Activated naive CD8-positive, alpha-beta T cell treated with anti-CD3 and anti-CD28 coated beads, Interleukin-2, amount 50 U/mL, for 24 hours (primary cell): ENCODE measurements around the gene BBS9.
A peak's percentile ranks its signal among the peaks of the same experiment; 100 is the strongest.

ENCODE experiments used
- ATAC-seq: fragments of 150-1000 bp; cut with Tn5 transposase; one replicate; pipeline ENCODE4 v1.10.0; 2021
- DNase-seq: peaks from one replicate; pipeline ENCODE4 v3.0.0; 2021
- H3K27ac Mint-ChIP-seq: one replicate; pipeline ENCODE4 v1.8.0; 2021; ENCODE audit warnings: mild to moderate bottlenecking, mixed read lengths
- H3K27me3 Mint-ChIP-seq: one replicate; pipeline ENCODE4 v1.8.0; 2021; ENCODE audit warnings: mixed read lengths
- H3K36me3 Mint-ChIP-seq: one replicate; pipeline ENCODE4 v1.8.0; 2021; ENCODE audit warnings: low read depth, mixed read lengths
- H3K4me1 Mint-ChIP-seq: one replicate; pipeline ENCODE4 v1.8.0; 2021; ENCODE audit warnings: mixed read lengths
- H3K4me3 Mint-ChIP-seq: one replicate; pipeline ENCODE4 v1.8.0; 2021; ENCODE audit warnings: mild to moderate bottlenecking, moderate library complexity, mixed read lengths
- H3K9me3 Mint-ChIP-seq: one replicate; pipeline ENCODE4 v1.8.0; 2021; ENCODE audit warnings: mixed read lengths

The BBS9 gene

GRCh38 chr7:33421429-33421828, 292.1 kb downstream of the BBS9 start:
- ATAC-seq (no peak), DNase-seq (no peak)
- Mint-ChIP-seq H3K9me3 (no peaks in the 10 kb centered on the region), H3K27me3 (no peaks in the 10 kb centered on the region), H3K36me3 (no peaks in the 10 kb centered on the region), H3K27ac (no peak overlapping the region), H3K4me3 (no peak overlapping the region), H3K4me1 (no peaks in the 10 kb centered on the region)

- no peak for ATAC-seq
- H3K27ac Mint-ChIP-seq = no peak overlapping the region
- no peaks in the 10 kb centered on the region for H3K9me3 Mint-ChIP-seq
- no peaks in the 10 kb centered on the region for H3K36me3 Mint-ChIP-seq
- no peak for DNase-seq
- H3K4me3 Mint-ChIP-seq = no peak overlapping the region
- no peaks in the 10 kb centered on the region for H3K4me1 Mint-ChIP-seq
- no peaks in the 10 kb centered on the region for H3K27me3 Mint-ChIP-seq
Measured at GRCh38 chr7:33422141-33422540, 292.8 kb downstream of the BBS9 start.

GRCh38 chr7:33422825-33423645, 293.7 kb downstream of the BBS9 start:
- H3K27me3 Mint-ChIP-seq = no peaks in the 10 kb centered on the region
- H3K4me3 Mint-ChIP-seq = no peak overlapping the region
- no peaks in the 10 kb centered on the region for H3K36me3 Mint-ChIP-seq
- no peak for ATAC-seq
- no peaks in the 10 kb centered on the region for H3K9me3 Mint-ChIP-seq
- no peak for DNase-seq
- no peaks in the 10 kb centered on the region for H3K4me1 Mint-ChIP-seq
- H3K27ac Mint-ChIP-seq = no peak overlapping the region

- Mint-ChIP-seq H3K9me3 (no peaks in the 10 kb centered on the region), H3K4me1 (no peaks in the 10 kb centered on the region), H3K4me3 (no peak overlapping the region), H3K27me3 (no peaks in the 10 kb centered on the region), H3K36me3 (no peaks in the 10 kb centered on the region), H3K27ac (no peak overlapping the region)
- peak; percentile 13 for DNase-seq
- no peak for ATAC-seq
Measured at GRCh38 chr7:33423646-33424020, 294.3 kb downstream of the BBS9 start.

GRCh38 chr7:33425395-33425794, 296.0 kb downstream of the BBS9 start:
- no peak overlapping the region for H3K27ac Mint-ChIP-seq
- no peak for ATAC-seq
- H3K27me3 Mint-ChIP-seq = no peaks in the 10 kb centered on the region

GRCh38 chr7:33425929-33426678, 296.7 kb downstream of the BBS9 start:
- no peaks in the 10 kb centered on the region for H3K4me1 Mint-ChIP-seq
- DNase-seq = no peak
- H3K9me3 Mint-ChIP-seq = no peaks in the 10 kb centered on the region
- H3K36me3 Mint-ChIP-seq = no peaks in the 10 kb centered on the region
- ATAC-seq = no peak
- no peaks in the 10 kb centered on the region for H3K27me3 Mint-ChIP-seq
- H3K27ac Mint-ChIP-seq = no peak overlapping the region
- H3K4me3 Mint-ChIP-seq = no peak overlapping the region

More at GRCh38 chr7:33425395-33425794, 296.0 kb downstream of the BBS9 start:
- no peak for DNase-seq
- no peaks in the 10 kb centered on the region for H3K4me1 Mint-ChIP-seq
- no peak overlapping the region for H3K4me3 Mint-ChIP-seq
- H3K9me3 Mint-ChIP-seq = no peaks in the 10 kb centered on the region
- no peaks in the 10 kb centered on the region for H3K36me3 Mint-ChIP-seq

GRCh38 chr7:33428415-33428814, 299.1 kb downstream of the BBS9 start:
- no peaks in the 10 kb centered on the region for H3K36me3 Mint-ChIP-seq
- no peak for DNase-seq
- no peaks in the 10 kb centered on the region for H3K27me3 Mint-ChIP-seq
- no peaks in the 10 kb centered on the region for H3K9me3 Mint-ChIP-seq
- no peak for ATAC-seq
- no peak overlapping the region for H3K4me3 Mint-ChIP-seq
- no peak overlapping the region for H3K27ac Mint-ChIP-seq
- H3K4me1 Mint-ChIP-seq = no peaks in the 10 kb centered on the region

- no peak overlapping the region for H3K4me3 Mint-ChIP-seq
- H3K9me3 Mint-ChIP-seq = no peaks in the 10 kb centered on the region
- DNase-seq (no peak), ATAC-seq (no peak)
- no peaks in the 10 kb centered on the region for H3K4me1 Mint-ChIP-seq
- H3K27me3 Mint-ChIP-seq = no peaks in the 10 kb centered on the region
- no peak overlapping the region for H3K27ac Mint-ChIP-seq
- H3K36me3 Mint-ChIP-seq = no peaks in the 10 kb centered on the region
Measured at GRCh38 chr7:33431543-33431942, 302.2 kb downstream of the BBS9 start.

- no peak for DNase-seq
- Mint-ChIP-seq H3K27me3 (no peaks in the 10 kb centered on the region), H3K4me3 (no peak overlapping the region), H3K36me3 (no peaks in the 10 kb centered on the region), H3K9me3 (no peaks in the 10 kb centered on the region), H3K27ac (no peak overlapping the region), H3K4me1 (no peaks in the 10 kb centered on the region)
- no peak for ATAC-seq
Measured at GRCh38 chr7:33432821-33433220, 303.5 kb downstream of the BBS9 start.

- Mint-ChIP-seq H3K36me3 (no peaks in the 10 kb centered on the region), H3K9me3 (no peaks in the 10 kb centered on the region), H3K27ac (no peak overlapping the region), H3K4me1 (no peaks in the 10 kb centered on the region), H3K4me3 (no peak overlapping the region), H3K27me3 (no peaks in the 10 kb centered on the region)
- no peak for ATAC-seq
- DNase-seq = no peak
Measured at GRCh38 chr7:33433357-33433756, 304.0 kb downstream of the BBS9 start.

- H3K9me3 Mint-ChIP-seq = no peaks in the 10 kb centered on the region
- H3K27ac Mint-ChIP-seq = no peak overlapping the region
- no peaks in the 10 kb centered on the region for H3K36me3 Mint-ChIP-seq
- no peak for ATAC-seq
- DNase-seq = no peak
- no peaks in the 10 kb centered on the region for H3K27me3 Mint-ChIP-seq
- peaks cover 6% of the 10 kb centered on the region for H3K4me1 Mint-ChIP-seq
- H3K4me3 Mint-ChIP-seq = no peak overlapping the region
Measured at GRCh38 chr7:33444511-33444910, 315.1 kb downstream of the BBS9 start.

- H3K9me3 Mint-ChIP-seq = no peaks in the 10 kb centered on the region
- no peak overlapping the region for H3K27ac Mint-ChIP-seq
- ATAC-seq = no peak
- peaks cover 7% of the 10 kb centered on the region for H3K36me3 Mint-ChIP-seq
- DNase-seq = no peak
- no peak overlapping the region for H3K4me3 Mint-ChIP-seq
- no peaks in the 10 kb centered on the region for H3K27me3 Mint-ChIP-seq
- peaks cover 12% of the 10 kb centered on the region for H3K4me1 Mint-ChIP-seq
Measured at GRCh38 chr7:33446551-33446950, 317.2 kb downstream of the BBS9 start.

GRCh38 chr7:33448035-33448434, 318.7 kb downstream of the BBS9 start:
- Mint-ChIP-seq H3K9me3 (no peaks in the 10 kb centered on the region), H3K36me3 (peaks cover 11% of the 10 kb centered on the region), H3K27me3 (no peaks in the 10 kb centered on the region), H3K27ac (no peak overlapping the region), H3K4me1 (peaks cover 12% of the 10 kb centered on the region), H3K4me3 (no peak overlapping the region)
- DNase-seq = no peak
- ATAC-seq = no peak

GRCh38 chr7:33449847-33450246, 320.5 kb downstream of the BBS9 start:
- ATAC-seq (peak; percentile 36), DNase-seq (no peak)
- no peak overlapping the region for H3K4me3 Mint-ChIP-seq
- H3K4me1 Mint-ChIP-seq = peaks cover 12% of the 10 kb centered on the region
- no peaks in the 10 kb centered on the region for H3K27me3 Mint-ChIP-seq
- H3K27ac Mint-ChIP-seq = no peak overlapping the region
- H3K36me3 Mint-ChIP-seq = peaks cover 11% of the 10 kb centered on the region
- H3K9me3 Mint-ChIP-seq = no peaks in the 10 kb centered on the region

GRCh38 chr7:33452805-33453502, 323.6 kb downstream of the BBS9 start:
- ATAC-seq (no peak), DNase-seq (no peak)
- peaks cover 11% of the 10 kb centered on the region for H3K36me3 Mint-ChIP-seq
- H3K4me3 Mint-ChIP-seq = no peak overlapping the region
- no peaks in the 10 kb centered on the region for H3K9me3 Mint-ChIP-seq
- H3K4me1 Mint-ChIP-seq = peaks cover 10% of the 10 kb centered on the region
- H3K27me3 Mint-ChIP-seq = no peaks in the 10 kb centered on the region
- H3K27ac Mint-ChIP-seq = no peak overlapping the region
